Endodermal cell (in vitro differentiated cells): Measurements from ENCODE around the gene SDCCAG8. TPM values are rescaled to one million over a fixed set of nuclear protein-coding genes. Genes with fewer than 3 reads are reported as not detected.
A peak's percentile ranks its signal among the peaks of the same experiment; 100 is the strongest.

ENCODE experiments used
- DNase-seq: peaks from one replicate; pipeline ENCODE4 v3.0.0-alpha.2; 2017
- H3K27ac ChIP-seq: 2 replicates; pipeline ENCODE4 v1.5.1; 2013; ENCODE audit warnings: mild to moderate bottlenecking, low read depth, low read length, moderate library complexity
- H3K27me3 ChIP-seq: 2 replicates; pipeline ENCODE4 v1.6.1; 2013; ENCODE audit warnings: mild to moderate bottlenecking, low read length, moderate library complexity; ENCODE audit not compliant: insufficient read depth, control insufficient read depth, poor library complexity, severe bottlenecking
- H3K36me3 ChIP-seq: 2 replicates; pipeline ENCODE4 v1.7.0; 2013; ENCODE audit warnings: mild to moderate bottlenecking, low read length, moderate library complexity; ENCODE audit not compliant: control insufficient read depth, insufficient read depth
- H3K4me1 ChIP-seq: one replicate; pipeline ENCODE4 v1.7.0; 2013; ENCODE audit warnings: low read length; ENCODE audit not compliant: control insufficient read depth, insufficient read depth
- H3K4me3 ChIP-seq: 2 replicates; pipeline ENCODE4 v1.5.1; 2013; ENCODE audit warnings: mild to moderate bottlenecking, low read length, moderate library complexity
- H3K9ac ChIP-seq: 2 replicates; pipeline ENCODE4 v1.6.1; 2013; ENCODE audit warnings: mild to moderate bottlenecking, low read length, moderate library complexity; ENCODE audit not compliant: poor library complexity, severe bottlenecking; ENCODE audit errors: extremely low read depth
- H3K9me3 ChIP-seq: 2 replicates; pipeline ENCODE4 v1.6.1; 2013; ENCODE audit warnings: mild to moderate bottlenecking, low read length, moderate library complexity; ENCODE audit not compliant: control insufficient read depth
- H3K27ac Mint-ChIP-seq: 2 replicates; pipeline ENCODE4 v1.8.0; 2020; ENCODE audit warnings: mixed read lengths
- H3K27me3 Mint-ChIP-seq: 2 replicates; pipeline ENCODE4 v1.8.0; 2021; ENCODE audit warnings: mild to moderate bottlenecking, mixed read lengths; ENCODE audit not compliant: insufficient read depth
- H3K36me3 Mint-ChIP-seq: 2 replicates; pipeline ENCODE4 v1.8.0; 2020; ENCODE audit warnings: low read depth, mixed read lengths
- H3K4me1 Mint-ChIP-seq: 2 replicates; pipeline ENCODE4 v1.8.0; 2020; ENCODE audit warnings: mixed read lengths
- H3K4me3 Mint-ChIP-seq: 2 replicates; pipeline ENCODE4 v1.8.0; 2020; ENCODE audit warnings: mild to moderate bottlenecking, moderate library complexity, mixed read lengths
- H3K9me3 Mint-ChIP-seq: 2 replicates; pipeline ENCODE4 v1.8.0; 2020; ENCODE audit warnings: mild to moderate bottlenecking, mixed read lengths
- CTCF ChIP-seq: fragments of 200-600 bp; sonication (generic); conservative IDR thresholded peaks from 2 replicates; pipeline ENCODE4 v1.5.0; 2021; ENCODE audit warnings: antibody characterized with exemption, mild to moderate bottlenecking
- WGBS, 2 experiments: methylation state at CpG; one replicate each; pipeline versions ENCODE4 v1.1.5 to v1.1.7; 2013; ENCODE audit warnings: missing lambda C conversion rate in 2 of 2, mixed read lengths in 1 of 2; ENCODE audit not compliant: insufficient coverage in 1 of 2, insufficient read length in 1 of 2; 5-methylcytosine and 5-hydroxymethylcytosine counted together
- total RNA-seq, 2 donors: library from RNA; stranded (reverse); fragmentation: NEBNext Ultra II Directional in 1 of 2; extraction: Animal tissue kit (Norgen Biotek cat#: 25700) in 1 of 2; gene quantifications; 2 replicates in 1 of 2; 3 replicates in 1 of 2; pipeline ENCODE4 v1.2.1, GENCODE V29; 2021

SDCCAG8 gene
- total RNA-seq, 2 donors from 2014 or later, result 19.8 to 27.5 TPM

DNA sequence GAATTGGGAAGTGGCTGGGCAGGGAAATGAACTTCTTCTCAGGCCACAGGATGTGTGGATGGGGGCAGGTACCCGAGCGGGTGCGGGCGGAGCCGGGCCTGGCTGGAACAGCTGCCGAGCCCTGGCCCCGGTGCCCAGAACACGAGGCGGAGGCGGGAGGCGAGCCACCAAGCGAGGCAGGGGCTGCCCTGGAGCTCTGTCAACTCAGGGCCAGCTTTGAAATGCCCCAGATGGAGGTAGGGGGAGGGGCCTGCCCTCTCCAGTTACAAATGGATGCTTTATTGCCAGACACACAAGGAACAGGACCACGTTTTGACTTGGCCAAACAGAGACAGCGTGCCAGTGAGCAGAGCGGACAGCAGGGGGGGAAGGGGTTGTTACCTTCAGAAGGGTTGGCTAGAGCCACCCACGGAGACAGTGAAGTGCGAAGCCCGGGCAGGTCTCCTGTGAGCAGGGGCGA, 240.4 kb downstream of the SDCCAG8 start:
- H3K27ac ChIP-seq, result peak overlapping the region; percentile 90

GRCh38 chr1:243496806-243497205, 241.0 kb downstream of the SDCCAG8 start:
- no peak for DNase-seq
- Histone ChIP-seq H3K9me3 (no peaks in the 10 kb centered on the region), H3K9ac (no peak overlapping the region), H3K36me3 (no peaks in the 10 kb centered on the region), H3K4me3 (no peak overlapping the region), H3K27ac (peak overlapping the region; percentile 90), H3K4me1 (no peaks in the 10 kb centered on the region), H3K27me3 (no peaks in the 10 kb centered on the region)
- no peaks in the 10 kb centered on the region for H3K9me3 Mint-ChIP-seq
- H3K4me1 Mint-ChIP-seq, result peaks cover 6% of the 10 kb centered on the region
- H3K36me3 Mint-ChIP-seq, result peaks cover 16% of the 10 kb centered on the region
- H3K27me3 Mint-ChIP-seq, result no peaks in the 10 kb centered on the region
- no peak overlapping the region for H3K27ac Mint-ChIP-seq
- H3K4me3 Mint-ChIP-seq, result no peak overlapping the region
- TF ChIP-seq CTCF, result no peak
- WGBS, 2 experiments, result 92 to 94% methylated on average over 11 of the region's 11 CpGs

More for the DNA sequence above, 240.4 kb downstream of the SDCCAG8 start:
- H3K4me3 Mint-ChIP-seq, result no peak overlapping the region
- H3K27ac Mint-ChIP-seq, result no peak overlapping the region
- TF ChIP-seq CTCF, result no peak
- no peaks in the 10 kb centered on the region for H3K27me3 Mint-ChIP-seq
- H3K9me3 ChIP-seq, result no peaks in the 10 kb centered on the region
- no peak for DNase-seq
- H3K4me1 Mint-ChIP-seq, result peaks cover 6% of the 10 kb centered on the region
- H3K9ac ChIP-seq, result no peak overlapping the region
- H3K36me3 Mint-ChIP-seq, result peaks cover 16% of the 10 kb centered on the region
- WGBS, 2 experiments, result 89 to 92% methylated on average over 8 to 19 of the region's 19 CpGs
- H3K9me3 Mint-ChIP-seq, result no peaks in the 10 kb centered on the region
- H3K4me1 ChIP-seq, result no peaks in the 10 kb centered on the region
- no peaks in the 10 kb centered on the region for H3K36me3 ChIP-seq
- no peak overlapping the region for H3K4me3 ChIP-seq
- H3K27me3 ChIP-seq, result no peaks in the 10 kb centered on the region

DNA sequence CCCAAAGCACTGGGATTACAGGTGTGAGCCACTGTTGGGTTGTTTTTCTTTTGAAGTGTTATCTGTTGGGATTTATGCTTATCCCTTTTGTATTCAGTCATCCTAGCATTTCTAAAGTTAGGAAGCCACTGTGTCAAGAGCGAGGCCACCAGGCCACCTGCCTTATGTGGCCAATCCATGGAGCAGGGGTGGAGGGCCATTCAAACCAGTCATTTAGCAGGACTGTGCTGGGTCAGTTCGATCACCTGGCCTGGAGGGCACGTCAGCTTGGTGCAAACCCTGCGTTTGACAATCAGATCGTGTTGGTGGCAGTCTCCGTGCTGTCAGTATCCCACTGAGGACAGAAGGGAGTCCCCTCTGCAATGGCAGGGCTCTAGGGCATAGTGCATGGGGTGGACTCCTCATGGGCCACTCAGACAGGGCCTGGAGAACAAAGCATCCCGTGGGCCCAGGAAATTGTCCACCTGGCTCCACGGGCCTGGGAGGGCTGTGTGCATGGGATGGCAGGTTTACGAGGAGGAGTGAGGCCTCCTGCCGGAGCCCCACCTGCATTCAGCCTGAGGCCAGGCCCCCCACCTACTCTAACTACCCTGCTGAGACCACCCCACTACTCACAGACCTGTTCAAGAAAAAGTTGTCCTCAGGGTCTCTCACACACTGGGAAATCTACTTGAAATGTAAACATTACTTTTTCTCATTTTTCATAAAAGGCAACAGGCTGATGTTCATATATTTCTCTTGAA, 242.3 kb downstream of the SDCCAG8 start:
- peaks cover 16% of the 10 kb centered on the region for H3K36me3 Mint-ChIP-seq
- no peak for DNase-seq
- Histone ChIP-seq H3K27ac (peak overlapping the region; percentile 16), H3K36me3 (no peaks in the 10 kb centered on the region), H3K4me1 (no peaks in the 10 kb centered on the region), H3K27me3 (no peaks in the 10 kb centered on the region), H3K9ac (no peak overlapping the region), H3K9me3 (no peaks in the 10 kb centered on the region), H3K4me3 (no peak overlapping the region)
- H3K9me3 Mint-ChIP-seq, result no peaks in the 10 kb centered on the region
- H3K4me3 Mint-ChIP-seq, result no peak overlapping the region
- 93 to 95% methylated on average over 6 to 10 of the region's 10 CpGs for WGBS, 2 experiments
- no peak overlapping the region for H3K27ac Mint-ChIP-seq
- H3K4me1 Mint-ChIP-seq, result peaks cover 6% of the 10 kb centered on the region
- TF ChIP-seq CTCF, result no peak
- H3K27me3 Mint-ChIP-seq, result no peaks in the 10 kb centered on the region
